Right cardiac atrium (tissue), 5 donors: Measurements from ENCODE around the gene STARD13. TPM values are rescaled to one million over a fixed set of nuclear protein-coding genes. Genes with fewer than 3 reads are reported as not detected.
A peak's percentile ranks its signal among the peaks of the same experiment; 100 is the strongest.

Experiments
- ATAC-seq, 2 donors: fragments of 200-7000 bp; cut with Tn5 transposase; one replicate each; pipeline versions ENCODE4 v1.8.0 to v1.9.1; 2020; ENCODE audit warnings: moderate library complexity in 2 of 2, mild to moderate bottlenecking in 1 of 2
- DNase-seq, 3 donors: peaks; one replicate each; pipeline ENCODE4 v3.0.0-alpha.2; 2020
- H3K27ac ChIP-seq: one replicate; pipeline ENCODE4 v1.5.1; 2013; ENCODE audit warnings: mild to moderate bottlenecking, low read length, control low read depth, moderate library complexity
- H3K27me3 ChIP-seq: one replicate; pipeline ENCODE4 v1.6.1; 2013; ENCODE audit not compliant: control insufficient read depth, insufficient read depth
- H3K4me1 ChIP-seq: one replicate; pipeline ENCODE4 v1.6.1; 2013; ENCODE audit warnings: low read length; ENCODE audit not compliant: control insufficient read depth, insufficient read depth
- H3K4me3 ChIP-seq: one replicate; pipeline ENCODE4 v1.5.1; 2013; ENCODE audit warnings: low read length, control low read depth
- H3K9me3 ChIP-seq: one replicate; pipeline ENCODE4 v1.6.1; 2013; ENCODE audit warnings: low read length; ENCODE audit not compliant: control insufficient read depth
- WGBS: extraction: QIAGEN DNeasy Blood & Tissue Kit; methylation state at CpG from one replicate; pipeline ENCODE4 v1.1.7; 2013; 5-methylcytosine and 5-hydroxymethylcytosine counted together
- intact Hi-C, 4 donors: fragments of 100-400 bp; cut with DNase I; formaldehyde crosslinking; loops; one replicate each; pipeline versions ENCODE4 v1.11.0 to v1.14.0; 2022 to 2023
- polyA plus RNA-seq: library from polyadenylated mRNA; stranded (reverse); fragments of 200-250 nt; gene quantifications from one replicate; pipeline ENCODE4 v1.2.3, GENCODE V29; 2013
- total RNA-seq, 4 donors: library from RNA; stranded (reverse); fragmentation: NEBNext Ultra II Directional; extraction: Animal tissue kit (Norgen Biotek cat#: 25700); gene quantifications; one replicate each; pipeline ENCODE4 v1.2.1, GENCODE V29; 2021
- donor health status: healthy with polysubstance abuse.
- donor health status: DM: no; HTN: yes; CAD: no.
- donor health status: DM: no; HTN: no; CAD: no.
- donor health status: DM: no; HTN: yes; CAD: no; lungs with severe emphysema.
- donor health status: DM: yes; HTN: yes; CAD: no.

Gene STARD13
- total and polyA plus RNA-seq, 5 donors: 9.6 to 35.7 (median 27.3) TPM

- peaks cover 14% of the 10 kb centered on the region for H3K4me1 ChIP-seq
- peak; percentile 36 to 44 for ATAC-seq
- no peaks in the 10 kb centered on the region for H3K9me3 ChIP-seq
- intact Hi-C loops: no loop called here
- no peak overlapping the region for H3K27ac ChIP-seq
- no peak overlapping the region for H3K4me3 ChIP-seq
- 13% methylated on average over 3 of the region's 3 CpGs for WGBS
- no peaks in the 10 kb centered on the region for H3K27me3 ChIP-seq
- DNase-seq: no peak
These were observed 9.0 kb downstream of the STARD13 start for GRCh38 chr13:33276570-33276969.

DNA sequence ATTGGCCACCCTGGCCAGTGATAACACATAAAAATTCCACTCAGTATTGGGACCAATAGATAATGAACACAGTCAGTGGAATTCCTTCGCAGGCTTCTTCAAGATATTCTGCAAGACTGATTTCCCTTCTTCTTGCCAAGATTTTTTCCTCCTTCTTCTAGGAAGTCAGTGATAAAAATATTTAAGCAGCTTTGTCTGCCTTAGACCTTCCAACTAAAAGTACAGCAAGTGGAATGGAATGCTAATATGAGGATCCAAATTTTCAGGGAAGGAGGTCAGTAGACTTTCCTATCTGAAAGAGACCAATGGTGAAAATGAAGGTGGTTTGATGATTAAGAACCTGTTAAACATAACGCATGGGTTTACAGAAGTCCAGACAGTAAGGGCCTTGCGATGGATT lies 9.6 kb downstream of the STARD13 start:
- ATAC-seq: peak in 1 of 2 donors; percentile 32
- Histone ChIP-seq H3K9me3 (no peaks in the 10 kb centered on the region), H3K4me1 (peaks cover 18% of the 10 kb centered on the region), H3K27ac (no peak overlapping the region), H3K27me3 (no peaks in the 10 kb centered on the region), H3K4me3 (no peak overlapping the region)
- WGBS: 50% methylated on average over 3 of the region's 3 CpGs
- intact Hi-C loops: no loop called here
- DNase-seq: no peak

GRCh38 chr13:33274264-33274663 lies 11.3 kb downstream of the STARD13 start:
- Histone ChIP-seq H3K4me1 (peaks cover 12% of the 10 kb centered on the region), H3K27ac (no peak overlapping the region), H3K9me3 (no peaks in the 10 kb centered on the region), H3K4me3 (no peak overlapping the region), H3K27me3 (no peaks in the 10 kb centered on the region)
- no peak for ATAC-seq
- DNase-seq: no peak
- intact Hi-C loops: no loop called here
- 77% methylated on average over 4 of the region's 4 CpGs for WGBS

DNA sequence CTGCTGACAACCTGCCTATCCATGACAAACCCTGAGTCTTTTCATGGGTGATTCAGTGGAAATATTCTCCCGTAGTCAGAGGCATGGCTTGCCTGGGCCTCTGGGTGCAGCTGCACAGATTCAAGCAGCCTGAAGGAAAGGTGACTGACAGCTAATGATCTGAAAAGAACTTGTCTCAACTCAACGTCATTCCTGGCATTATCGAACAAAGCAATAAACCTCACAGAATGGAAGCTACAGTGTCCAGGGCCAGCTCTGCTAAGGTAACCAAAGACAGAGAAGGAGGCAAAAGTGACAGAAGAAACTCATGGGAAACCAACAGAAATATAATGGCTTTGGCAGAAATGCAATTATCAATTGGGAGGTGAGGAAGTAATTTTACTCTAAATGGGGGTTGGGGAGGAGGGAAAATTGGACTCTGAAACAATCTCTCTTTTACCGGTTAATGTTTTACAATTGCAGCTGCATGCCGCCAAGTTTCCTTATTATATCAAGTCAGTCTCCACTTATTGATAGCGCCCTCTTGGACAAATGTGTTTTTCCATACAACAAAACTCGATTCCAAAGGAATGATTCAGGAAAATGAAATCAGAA lies 12.9 kb downstream of the STARD13 start:
- Histone ChIP-seq H3K27ac (peak overlapping the region; percentile 55), H3K4me3 (no peak overlapping the region), H3K9me3 (no peaks in the 10 kb centered on the region), H3K4me1 (peaks cover 12% of the 10 kb centered on the region), H3K27me3 (no peaks in the 10 kb centered on the region)
- DNase-seq: no peak
- WGBS: 58% methylated on average over 7 of the region's 7 CpGs
- ATAC-seq: no peak
- intact Hi-C loops: no loop called here

GRCh38 chr13:33271759-33272158 lies 13.8 kb downstream of the STARD13 start:
- no peak for DNase-seq
- H3K4me1 ChIP-seq: peaks cover 15% of the 10 kb centered on the region
- intact Hi-C loops: no loop called here
- 78% methylated on average over 4 of the region's 4 CpGs for WGBS
- no peaks in the 10 kb centered on the region for H3K27me3 ChIP-seq
- H3K4me3 ChIP-seq: no peak overlapping the region
- no peaks in the 10 kb centered on the region for H3K9me3 ChIP-seq
- peak overlapping the region; percentile 87 for H3K27ac ChIP-seq
- no peak for ATAC-seq

- H3K9me3 ChIP-seq: no peaks in the 10 kb centered on the region
- WGBS: 68% methylated on average over 3 of the region's 3 CpGs
- no peak overlapping the region for H3K4me3 ChIP-seq
- no peaks in the 10 kb centered on the region for H3K27me3 ChIP-seq
- intact Hi-C loops: no loop called here
- peak overlapping the region; percentile 87 for H3K27ac ChIP-seq
- ATAC-seq: peak; percentile 45 to 73
- no peak for DNase-seq
- peaks cover 15% of the 10 kb centered on the region for H3K4me1 ChIP-seq
These were observed 14.5 kb downstream of the STARD13 start for GRCh38 chr13:33270895-33271538.

DNA sequence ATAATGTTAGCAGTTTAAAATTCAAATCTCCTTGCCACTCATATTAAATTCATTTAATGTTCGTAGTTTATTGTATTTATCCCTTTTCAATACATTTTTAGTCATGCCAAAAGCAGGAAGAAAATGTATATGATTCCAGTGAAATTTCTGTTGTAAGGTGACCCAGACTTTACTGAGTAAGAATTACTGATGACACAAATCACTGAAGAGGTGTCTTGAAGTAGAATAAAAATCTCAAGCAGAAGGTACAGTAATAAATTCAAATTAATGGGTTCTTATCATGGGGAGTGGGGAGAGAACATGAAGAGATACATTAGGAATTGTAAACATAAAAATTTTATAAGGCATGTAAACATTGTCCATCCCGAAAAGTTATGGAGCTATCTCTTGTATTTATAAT lies 19.9 kb downstream of the STARD13 start:
- 90% methylated on average over 2 of the region's 2 CpGs for WGBS
- H3K4me3 ChIP-seq: no peak overlapping the region
- peaks cover 30% of the 10 kb centered on the region for H3K4me1 ChIP-seq
- ATAC-seq (no peak), DNase-seq (no peak)
- H3K9me3 ChIP-seq: no peaks in the 10 kb centered on the region
- intact Hi-C loops: no loop called here
- no peak overlapping the region for H3K27ac ChIP-seq
- no peaks in the 10 kb centered on the region for H3K27me3 ChIP-seq

DNA sequence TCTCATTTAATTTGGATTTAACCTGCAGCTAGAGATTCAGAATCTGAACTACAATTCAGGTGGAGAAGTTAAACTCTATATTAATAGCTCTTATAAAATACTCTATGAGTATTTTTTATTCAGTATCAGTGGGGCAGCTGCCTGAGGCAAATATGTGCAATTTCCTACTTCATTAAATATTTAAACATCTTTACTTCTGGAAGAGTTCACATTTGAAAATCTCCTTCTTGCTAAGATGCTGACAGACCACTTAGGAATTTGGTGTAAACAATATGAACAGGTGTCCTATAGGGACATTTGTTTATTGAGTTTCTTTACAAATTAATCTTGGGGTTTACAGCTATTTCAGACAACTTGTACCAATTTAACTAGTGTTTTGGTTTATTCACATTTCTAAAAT lies 20.4 kb downstream of the STARD13 start:
- peaks cover 32% of the 10 kb centered on the region for H3K4me1 ChIP-seq
- ATAC-seq: no peak
- no peaks in the 10 kb centered on the region for H3K27me3 ChIP-seq
- no peaks in the 10 kb centered on the region for H3K9me3 ChIP-seq
- H3K27ac ChIP-seq: no peak overlapping the region
- DNase-seq: no peak
- intact Hi-C loops: no loop called here
- H3K4me3 ChIP-seq: no peak overlapping the region

DNA sequence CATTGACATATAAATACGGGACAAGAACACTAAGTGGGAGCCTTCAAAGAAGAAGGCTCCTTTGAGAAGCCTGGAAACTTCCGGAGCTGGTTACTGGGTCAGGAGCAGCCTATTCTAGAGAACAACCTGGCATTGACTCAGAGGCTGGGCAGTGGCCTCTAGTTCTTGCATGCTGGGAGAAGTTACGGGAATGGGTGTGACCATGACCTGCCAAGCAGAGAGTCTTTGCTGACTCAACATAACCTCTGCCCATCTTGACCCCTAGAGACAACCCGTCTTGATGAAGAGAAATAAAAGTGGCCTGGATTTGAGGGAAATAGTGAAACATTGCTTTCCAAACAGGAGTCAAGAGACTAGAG lies 21.0 kb downstream of the STARD13 start:
- 76% methylated on average over 4 of the region's 4 CpGs for WGBS
- no peak overlapping the region for H3K4me3 ChIP-seq
- DNase-seq (peak in 2 of 3 donors; percentile 19 to 55), ATAC-seq (peak; percentile 29 to 35)
- H3K4me1 ChIP-seq: peaks cover 33% of the 10 kb centered on the region
- peak overlapping the region; percentile 97 for H3K27ac ChIP-seq
- no peaks in the 10 kb centered on the region for H3K27me3 ChIP-seq
- intact Hi-C loops: no loop called here
- H3K9me3 ChIP-seq: no peaks in the 10 kb centered on the region

DNA sequence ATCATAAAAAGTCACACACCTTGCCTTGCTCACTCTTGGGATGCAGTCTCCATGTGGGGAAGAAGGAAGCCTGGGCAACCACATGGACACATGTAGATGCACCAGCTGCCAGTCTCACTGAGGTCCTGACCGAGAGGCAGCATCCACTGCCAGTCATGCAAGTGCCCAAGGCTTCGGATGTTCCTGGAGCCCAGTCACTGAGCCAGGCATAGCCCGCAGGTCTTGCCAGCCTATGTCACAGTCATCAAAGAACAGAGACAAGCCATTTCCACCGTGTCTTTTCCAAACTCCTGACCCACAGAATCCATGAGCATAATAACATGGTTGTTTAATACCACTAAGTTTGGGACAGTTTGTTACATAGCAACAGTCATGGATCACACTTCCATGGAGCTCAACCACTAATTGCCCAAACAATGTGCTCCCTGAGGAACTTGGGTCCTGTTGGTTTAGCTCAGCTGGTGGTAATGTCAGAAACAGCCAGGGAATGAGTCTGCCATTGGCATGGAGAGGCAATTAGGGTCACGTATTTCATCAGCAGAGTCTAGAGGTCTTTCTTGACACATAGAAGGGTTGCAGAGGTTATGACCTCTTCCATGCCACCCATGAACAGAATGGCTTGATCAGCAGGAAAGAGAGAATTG lies 21.5 kb downstream of the STARD13 start:
- no peaks in the 10 kb centered on the region for H3K9me3 ChIP-seq
- 86% methylated on average over 5 of the region's 5 CpGs for WGBS
- no peak for DNase-seq
- no peaks in the 10 kb centered on the region for H3K27me3 ChIP-seq
- H3K27ac ChIP-seq: peak overlapping the region; percentile 97
- intact Hi-C loops: no loop called here
- no peak overlapping the region for H3K4me3 ChIP-seq
- H3K4me1 ChIP-seq: peaks cover 33% of the 10 kb centered on the region
- ATAC-seq: peak in 1 of 2 donors; percentile 8

DNA sequence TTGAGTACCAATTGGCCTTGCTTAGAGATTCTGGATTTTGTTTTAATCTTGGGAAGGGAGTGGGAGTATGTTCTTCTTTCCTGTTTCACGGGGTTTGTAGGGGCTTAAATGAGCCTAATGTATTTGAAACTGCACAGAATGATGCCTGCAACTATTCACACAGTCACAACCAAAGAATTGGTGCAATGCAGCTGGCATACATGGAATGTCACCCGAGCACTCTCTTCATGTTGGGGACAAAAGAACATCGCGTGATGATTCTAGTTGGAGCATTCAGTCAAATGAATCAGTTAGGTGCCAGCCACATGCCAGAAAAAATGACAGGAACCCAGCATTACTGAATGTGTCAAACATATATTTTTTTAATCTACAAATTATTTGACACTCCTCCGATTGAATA lies 22.1 kb downstream of the STARD13 start:
- intact Hi-C loops: no loop called here
- Histone ChIP-seq H3K9me3 (no peaks in the 10 kb centered on the region), H3K27ac (no peak overlapping the region), H3K4me1 (peaks cover 35% of the 10 kb centered on the region), H3K4me3 (no peak overlapping the region), H3K27me3 (no peaks in the 10 kb centered on the region)
- no peak for ATAC-seq
- 69% methylated on average over 5 of the region's 5 CpGs for WGBS
- no peak for DNase-seq
